HG02981 (cell line): ENCODE data around the gene KIF3B.
"Not testable (repeated sequence)": the region's sequence is repeated elsewhere in the genome, so short reads cannot be mapped to it uniquely, and the experiment has no call there.

Experiments used
- ATAC-seq: cut with Tn5 transposase; IDR thresholded peaks from one replicate; pipeline ENCODE4 v1.9.1; 2021; ENCODE audit warnings: mild to moderate bottlenecking, moderate library complexity; ENCODE audit not compliant: unreplicated experiment

The KIF3B gene

GRCh38 chr20:32292548-32292947, 15.1 kb downstream of the KIF3B start:
- no peak for ATAC-seq

DNA sequence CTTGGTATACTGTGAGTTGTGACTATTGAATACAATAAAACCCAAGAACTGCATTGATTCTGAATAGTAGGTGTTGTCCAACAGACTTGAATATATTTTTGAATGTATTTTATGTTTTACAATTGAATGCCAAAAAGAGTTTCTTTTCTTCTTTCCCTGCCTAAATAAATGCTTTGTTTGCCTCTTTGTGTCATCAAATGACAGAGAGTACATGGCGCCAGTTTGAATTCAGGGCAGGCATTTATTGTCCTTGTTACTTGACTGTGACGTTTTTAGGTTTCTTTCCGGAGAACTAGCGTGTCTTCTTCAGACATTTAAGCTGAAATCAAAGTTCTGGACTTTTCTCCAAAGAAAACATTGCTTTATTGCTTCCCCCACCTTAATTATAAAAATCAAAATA, 16.6 kb downstream of the KIF3B start:
- no peak for ATAC-seq

- ATAC-seq, result no peak
Measured at GRCh38 chr20:32296412-32296811, 19.0 kb downstream of the KIF3B start.

- ATAC-seq, result no peak
Measured at GRCh38 chr20:32296819-32297420, 19.5 kb downstream of the KIF3B start.

- ATAC-seq, result no peak
Measured at GRCh38 chr20:32297439-32297838, 20.0 kb downstream of the KIF3B start.

GRCh38 chr20:32300647-32301046, 23.2 kb downstream of the KIF3B start:
- ATAC-seq, result no peak

- ATAC-seq, result no peak
Measured at GRCh38 chr20:32301719-32302506, 24.5 kb downstream of the KIF3B start.

DNA sequence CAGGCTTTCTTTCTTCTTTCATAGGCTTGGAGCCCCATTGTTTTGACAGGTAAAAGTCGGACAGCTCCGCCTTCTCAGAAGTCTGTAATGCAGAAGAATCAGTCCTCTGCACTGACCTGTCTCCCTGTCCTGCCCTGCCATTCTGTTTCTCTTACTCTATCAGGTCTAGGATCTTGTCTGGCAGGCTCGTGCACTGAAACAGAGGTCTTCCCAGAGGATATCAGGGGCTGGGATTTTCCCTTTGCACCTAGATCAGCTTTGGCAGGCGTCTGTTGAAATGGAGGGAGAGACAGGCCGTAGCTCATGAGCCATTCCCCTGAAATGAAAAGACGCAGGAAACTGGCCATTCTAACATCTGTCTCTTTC, 25.0 kb downstream of the KIF3B start:
- no peak for ATAC-seq

DNA sequence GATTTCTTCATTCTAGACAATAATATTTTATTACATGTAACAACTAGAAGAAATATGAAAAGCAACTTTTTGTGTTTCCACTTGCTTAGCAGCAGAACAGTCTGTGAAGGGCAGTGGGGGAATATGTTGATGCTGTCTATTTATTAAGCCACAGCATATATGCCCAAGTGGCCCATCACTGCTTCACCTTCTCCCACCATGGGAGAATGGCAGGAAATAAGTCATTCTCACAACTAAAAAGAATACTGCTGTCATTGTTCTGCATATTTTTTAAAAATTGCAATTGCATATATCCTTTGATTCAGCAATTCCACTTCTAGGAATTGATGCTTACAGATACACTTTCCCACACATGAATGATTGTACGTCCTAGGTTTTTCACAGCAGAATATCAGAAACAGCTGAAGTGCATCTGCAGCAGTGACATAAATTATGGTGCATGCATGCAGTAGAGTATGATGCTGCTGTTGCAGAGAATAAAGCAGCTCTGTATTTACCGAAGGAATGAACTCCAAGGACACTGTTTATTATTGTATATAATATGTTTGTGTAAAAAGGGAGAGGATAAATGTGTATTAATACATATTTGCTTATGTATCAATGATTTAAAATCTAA, 26.8 kb downstream of the KIF3B start:
- no peak for ATAC-seq

DNA sequence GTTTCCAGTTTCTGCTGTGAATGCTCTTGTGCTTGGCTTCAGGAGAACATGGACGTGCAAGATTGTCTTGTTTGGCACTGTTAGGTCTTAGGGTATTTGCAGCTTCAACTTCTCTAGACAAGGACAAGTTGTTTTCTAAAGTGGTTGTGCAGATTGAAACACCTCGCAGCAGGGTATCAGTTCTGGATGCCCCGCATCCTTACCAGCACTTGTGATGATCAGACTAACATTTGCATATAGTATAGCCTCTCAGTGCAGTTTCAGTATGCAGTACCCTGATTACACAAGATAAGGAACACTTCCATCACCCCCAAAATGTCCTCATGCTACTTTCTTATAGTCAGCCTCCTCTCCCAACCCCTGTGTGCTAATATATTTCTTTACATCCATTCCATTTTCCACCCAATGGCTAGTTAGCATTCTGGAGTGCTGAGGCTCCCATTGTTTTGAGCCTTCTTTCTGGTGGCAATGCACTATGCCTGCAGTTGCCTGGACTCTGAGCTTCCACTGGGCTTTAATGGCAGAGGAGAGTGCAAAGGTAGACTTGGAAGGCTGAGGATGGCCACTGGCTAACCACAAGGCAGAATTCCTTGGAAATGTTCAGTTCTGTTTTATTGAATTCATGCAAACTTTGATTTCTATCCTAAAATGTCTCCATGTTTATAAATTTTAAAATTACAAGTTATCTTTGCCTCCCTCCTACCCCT, 35.4 kb downstream of the KIF3B start:
- no peak for ATAC-seq

DNA sequence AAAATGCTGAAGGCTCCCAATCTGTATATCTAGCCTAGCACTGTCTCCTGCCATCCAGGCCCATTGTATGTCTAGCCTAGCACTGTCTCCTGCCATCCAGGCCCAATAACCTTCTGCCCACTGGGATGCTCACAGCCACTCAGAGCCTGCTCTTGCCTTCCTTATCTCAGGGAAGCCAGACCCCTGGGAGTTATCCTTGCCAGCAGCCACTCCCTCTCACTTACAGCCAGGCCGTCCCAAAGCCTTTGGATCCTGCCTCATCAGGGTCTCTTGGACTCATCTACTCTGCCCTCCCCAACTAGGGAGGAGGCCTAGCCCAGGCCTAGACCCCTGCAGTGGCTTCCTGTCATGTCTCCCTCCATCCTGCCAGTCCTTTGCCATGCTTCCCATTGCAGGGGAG, 37.3 kb downstream of the KIF3B start:
- ATAC-seq, result no peak

GRCh38 chr20:32315399-32315798, 37.9 kb downstream of the KIF3B start:
- ATAC-seq, result no peak

DNA sequence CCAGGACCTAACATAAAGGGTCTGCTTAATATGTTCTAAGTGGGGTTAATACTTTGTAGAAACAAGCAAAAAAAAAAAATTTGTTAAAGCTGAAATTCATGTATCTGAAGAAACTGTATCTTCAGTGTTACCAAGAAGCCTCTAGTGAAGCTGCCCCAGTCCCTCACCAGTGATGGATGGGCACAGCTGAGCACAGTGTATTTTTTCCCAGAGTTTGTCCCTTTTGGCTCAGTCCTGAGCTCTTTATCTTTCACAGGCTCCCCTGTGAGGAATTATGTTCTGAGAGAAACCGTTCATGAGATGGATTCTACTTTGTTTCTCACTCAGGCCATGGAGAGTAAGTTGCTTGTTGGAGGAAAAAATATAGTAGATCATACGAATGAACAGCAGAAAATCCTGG, 38.4 kb downstream of the KIF3B start:
- ATAC-seq, result no peak

GRCh38 chr20:32316667-32317066, 39.2 kb downstream of the KIF3B start:
- no peak for ATAC-seq

DNA sequence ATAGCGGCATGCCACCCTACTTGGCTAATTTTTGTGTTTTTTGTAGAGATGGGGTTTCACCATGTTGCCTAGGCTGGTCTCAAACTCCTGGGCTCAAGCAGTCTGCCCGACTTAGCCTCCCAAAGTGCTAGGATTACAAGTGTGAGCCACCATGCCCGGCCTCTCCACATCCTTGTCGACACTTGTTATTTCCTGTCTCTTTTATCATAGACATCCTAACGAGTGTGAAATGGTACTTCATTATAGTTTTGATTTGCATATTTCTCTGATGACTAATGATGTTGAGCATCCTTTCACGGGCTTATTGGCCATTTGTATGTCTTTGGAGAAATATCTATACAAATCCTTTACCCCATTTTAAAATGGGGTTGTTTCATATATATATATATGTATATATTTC, 41.6 kb downstream of the KIF3B start:
- no peak for ATAC-seq

DNA sequence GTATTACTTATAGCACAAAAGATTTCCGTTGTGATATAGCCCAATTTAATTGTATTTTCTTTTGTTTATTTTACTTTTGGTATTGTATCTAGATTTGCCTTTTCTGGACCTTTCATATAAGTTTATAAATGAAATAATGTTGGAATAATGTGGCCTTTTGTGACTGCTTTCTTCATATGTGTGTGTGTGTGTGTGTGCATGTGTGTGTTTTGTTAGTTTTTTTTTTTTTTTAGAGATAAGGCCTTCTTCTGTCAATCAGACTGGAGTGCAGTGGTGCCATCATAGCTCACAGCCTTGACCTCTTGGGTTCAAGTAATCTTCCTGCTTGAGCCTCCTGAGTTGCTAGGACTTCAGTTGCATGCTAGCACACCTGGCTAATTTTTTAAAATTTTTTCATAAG, 42.9 kb downstream of the KIF3B start:
- ATAC-seq, result no peak

DNA sequence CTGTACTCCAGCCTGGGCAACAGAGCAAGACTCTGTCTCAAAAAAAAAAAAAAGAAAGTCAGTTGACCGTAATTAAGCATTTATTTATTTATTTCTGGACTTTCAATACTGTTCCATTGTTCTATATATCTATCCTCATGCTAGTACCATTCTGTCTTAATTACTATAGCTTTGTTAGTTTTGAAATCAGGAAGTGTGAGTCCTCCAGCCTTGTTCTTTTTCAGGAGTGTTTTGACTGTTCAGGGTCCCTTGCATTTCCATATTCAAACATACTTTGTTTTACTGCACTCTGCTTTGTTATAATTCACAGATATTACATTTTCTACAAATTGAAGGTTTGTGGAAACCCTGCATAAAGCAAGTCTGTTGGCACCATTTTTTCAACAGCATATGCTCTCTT, 43.9 kb downstream of the KIF3B start:
- ATAC-seq, result no peak

DNA sequence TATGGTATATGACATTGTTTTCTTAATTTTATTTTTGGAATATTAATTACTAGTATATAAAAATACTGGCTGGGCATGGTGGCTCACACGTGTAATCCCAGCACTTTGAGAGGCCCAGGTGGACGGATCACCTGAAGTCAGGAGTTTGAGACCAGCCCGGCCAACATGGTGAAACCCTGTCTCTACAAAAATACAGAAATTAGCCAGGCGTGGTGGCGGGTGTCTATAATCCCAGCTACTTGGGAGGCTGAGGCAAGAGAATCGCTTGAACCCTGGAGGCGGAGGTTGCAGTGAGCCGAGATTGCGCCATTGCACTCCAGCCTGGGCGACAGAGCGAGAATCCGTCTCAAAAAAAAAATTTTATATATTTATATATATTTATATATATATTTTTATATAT, 44.8 kb downstream of the KIF3B start:
- ATAC-seq, result not testable (repeated sequence)

- ATAC-seq, result not testable (repeated sequence)
Measured at GRCh38 chr20:32323761-32324160, 46.3 kb downstream of the KIF3B start.

GRCh38 chr20:32325706-32326503, 48.5 kb downstream of the KIF3B start:
- ATAC-seq, result no peak

DNA sequence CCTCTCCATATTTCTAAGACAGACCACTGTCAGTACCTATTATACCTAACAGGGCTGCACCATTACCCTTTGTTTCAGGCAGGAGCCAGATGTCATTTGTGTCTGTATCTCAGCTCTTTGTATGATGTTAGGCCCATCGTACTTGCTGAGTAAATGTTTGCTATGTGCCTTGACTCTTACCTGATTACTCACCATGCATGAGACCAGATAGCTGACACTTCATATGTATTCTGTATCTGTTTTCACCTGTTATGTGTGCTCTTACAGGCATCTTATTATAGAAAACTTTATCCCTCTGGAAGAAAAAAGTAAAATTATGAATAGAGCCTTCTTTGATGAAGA, 49.0 kb downstream of the KIF3B start:
- no peak for ATAC-seq
